SK-N-MC (cell line): ENCODE results near the gene ADORA3.

Experiments
- EZH2 ChIP-seq: fragments of 200-600 bp; sonication (generic); IDR thresholded peaks from one replicate; pipeline ENCODE4 v1.6.1; 2017; ENCODE audit warnings: antibody characterized with exemption
- POLR2AphosphoS5 ChIP-seq: IDR thresholded peaks from 2 replicates; pipeline ENCODE4 v1.6.1; 2012; ENCODE audit warnings: mild to moderate bottlenecking, low read depth, low read length, borderline replicate concordance

GRCh38 chr1:111475701-111476100 lies 27.7 kb downstream of the ADORA3 start:
- TF ChIP-seq EZH2 (no peak), POLR2AphosphoS5 (no peak)
